MCF 10A (cell line): Measurements from ENCODE around the gene KIAA1614. TPM values are rescaled to one million over a fixed set of nuclear protein-coding genes. Genes with fewer than 3 reads are reported as not detected.

Experiments used
- BruUV-seq: library from RNA; stranded (reverse); fragments of 400-500 nt; replicated peaks from 2 replicates; lab custom pipeline; 2021; lab: Mats Ljungman, UMichigan
- CTCF ChIA-PET: fragments of 300-600 bp; sonication (Branson Sonifier 250); formaldehyde crosslinking; extraction: SDS; loops from one replicate; lab custom pipeline; 2021; ENCODE audit warnings: antibody characterized with exemption, inconsistent platforms; lab: Yijun Ruan, JAX
- POLR2A ChIA-PET: fragments of 300-600, 350-650 bp; sonication (Branson Sonifier 250); formaldehyde crosslinking; extraction: SDS; loops from one replicate; lab custom pipeline; 2020; ENCODE audit warnings: antibody characterized with exemption, inconsistent platforms; lab: Yijun Ruan, JAX
- DNase-seq: peaks from one replicate; pipeline ENCODE4 v3.0.0-alpha.2; 2018; ENCODE audit not compliant: unreplicated experiment
- H3K27ac Mint-ChIP-seq: one replicate; pipeline ENCODE4 v1.8.0; 2022; ENCODE audit warnings: mild to moderate bottlenecking, low read depth, mixed read lengths; ENCODE audit not compliant: unreplicated experiment
- H3K27me3 Mint-ChIP-seq: one replicate; pipeline ENCODE4 v1.8.0; 2022; ENCODE audit warnings: mixed read lengths; ENCODE audit not compliant: insufficient read depth, unreplicated experiment
- H3K36me3 Mint-ChIP-seq: one replicate; pipeline ENCODE4 v1.8.0; 2022; ENCODE audit warnings: mild to moderate bottlenecking, moderate library complexity, mixed read lengths; ENCODE audit not compliant: insufficient read depth, unreplicated experiment
- H3K4me1 Mint-ChIP-seq: one replicate; pipeline ENCODE4 v1.8.0; 2022; ENCODE audit warnings: mixed read lengths; ENCODE audit not compliant: insufficient read depth, unreplicated experiment
- H3K4me3 Mint-ChIP-seq: one replicate; pipeline ENCODE4 v1.8.0; 2022; ENCODE audit warnings: mild to moderate bottlenecking, moderate library complexity, mixed read lengths; ENCODE audit not compliant: unreplicated experiment
- H3K9me3 Mint-ChIP-seq: one replicate; pipeline ENCODE4 v1.8.0; 2022; ENCODE audit warnings: mixed read lengths; ENCODE audit not compliant: unreplicated experiment
- intact Hi-C: fragments of 100-400 bp; cut with micrococcal nuclease; formaldehyde crosslinking; loops from 2 replicates; pipeline ENCODE4 v1.14.1; 2022
- total RNA-seq: library from RNA; stranded (reverse); gene quantifications from 2 replicates; pipeline ENCODE4 v1.2.3, GENCODE V29; 2022
- TF ChIP-seq, protein P1 (sequence below): fragments of 200-600 bp; IDR thresholded peaks from one replicate; pipeline ENCODE4 v1.8.0; 2022; ENCODE audit warnings: antibody characterized with exemption, mild to moderate bottlenecking; ENCODE audit not compliant: unreplicated experiment

The KIAA1614 gene
- total RNA-seq, 1 experiment from 2014 or later, result 1.1 TPM

DNA sequence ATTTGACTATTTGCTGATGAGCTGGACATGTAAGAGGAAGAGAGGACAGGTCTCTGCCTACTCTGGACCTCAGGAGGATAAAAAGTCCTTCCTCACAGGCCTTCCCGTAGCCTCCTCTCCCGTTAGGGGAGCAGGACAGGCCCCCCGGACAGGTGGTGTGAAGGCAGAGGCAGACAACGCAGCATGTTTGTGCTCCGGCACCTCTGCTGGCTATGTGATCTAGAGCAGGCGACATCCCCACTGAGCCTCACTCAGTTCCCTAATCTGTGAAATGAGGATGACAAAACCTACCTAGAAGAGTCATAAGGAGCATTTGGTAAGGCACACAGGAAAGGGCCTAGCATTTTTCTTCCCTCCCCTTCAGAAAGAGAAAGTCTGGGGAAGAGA is 34.8 kb downstream of the KIAA1614 start:
- Mint-ChIP-seq H3K36me3 (peaks cover 6% of the 10 kb centered on the region), H3K4me3 (no peak overlapping the region), H3K27me3 (no peaks in the 10 kb centered on the region), H3K9me3 (no peaks in the 10 kb centered on the region), H3K27ac (no peak overlapping the region), H3K4me1 (peaks cover 10% of the 10 kb centered on the region)
- CTCF ChIA-PET, result interaction anchor here (0.6 to 1.0 kb wide), 2 partner anchors 208 to 476 kb away, joined by 4 read pairs; no protein-coding TSS in a partner anchor
- POLR2A ChIA-PET, result no interaction called here
- no TSS peak for BruUV-seq
- intact Hi-C loops, result no loop called here
- no peak for DNase-seq
- TF ChIP-seq, protein P1, sequence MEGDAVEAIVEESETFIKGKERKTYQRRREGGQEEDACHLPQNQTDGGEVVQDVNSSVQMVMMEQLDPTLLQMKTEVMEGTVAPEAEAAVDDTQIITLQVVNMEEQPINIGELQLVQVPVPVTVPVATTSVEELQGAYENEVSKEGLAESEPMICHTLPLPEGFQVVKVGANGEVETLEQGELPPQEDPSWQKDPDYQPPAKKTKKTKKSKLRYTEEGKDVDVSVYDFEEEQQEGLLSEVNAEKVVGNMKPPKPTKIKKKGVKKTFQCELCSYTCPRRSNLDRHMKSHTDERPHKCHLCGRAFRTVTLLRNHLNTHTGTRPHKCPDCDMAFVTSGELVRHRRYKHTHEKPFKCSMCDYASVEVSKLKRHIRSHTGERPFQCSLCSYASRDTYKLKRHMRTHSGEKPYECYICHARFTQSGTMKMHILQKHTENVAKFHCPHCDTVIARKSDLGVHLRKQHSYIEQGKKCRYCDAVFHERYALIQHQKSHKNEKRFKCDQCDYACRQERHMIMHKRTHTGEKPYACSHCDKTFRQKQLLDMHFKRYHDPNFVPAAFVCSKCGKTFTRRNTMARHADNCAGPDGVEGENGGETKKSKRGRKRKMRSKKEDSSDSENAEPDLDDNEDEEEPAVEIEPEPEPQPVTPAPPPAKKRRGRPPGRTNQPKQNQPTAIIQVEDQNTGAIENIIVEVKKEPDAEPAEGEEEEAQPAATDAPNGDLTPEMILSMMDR, result no peak

DNA sequence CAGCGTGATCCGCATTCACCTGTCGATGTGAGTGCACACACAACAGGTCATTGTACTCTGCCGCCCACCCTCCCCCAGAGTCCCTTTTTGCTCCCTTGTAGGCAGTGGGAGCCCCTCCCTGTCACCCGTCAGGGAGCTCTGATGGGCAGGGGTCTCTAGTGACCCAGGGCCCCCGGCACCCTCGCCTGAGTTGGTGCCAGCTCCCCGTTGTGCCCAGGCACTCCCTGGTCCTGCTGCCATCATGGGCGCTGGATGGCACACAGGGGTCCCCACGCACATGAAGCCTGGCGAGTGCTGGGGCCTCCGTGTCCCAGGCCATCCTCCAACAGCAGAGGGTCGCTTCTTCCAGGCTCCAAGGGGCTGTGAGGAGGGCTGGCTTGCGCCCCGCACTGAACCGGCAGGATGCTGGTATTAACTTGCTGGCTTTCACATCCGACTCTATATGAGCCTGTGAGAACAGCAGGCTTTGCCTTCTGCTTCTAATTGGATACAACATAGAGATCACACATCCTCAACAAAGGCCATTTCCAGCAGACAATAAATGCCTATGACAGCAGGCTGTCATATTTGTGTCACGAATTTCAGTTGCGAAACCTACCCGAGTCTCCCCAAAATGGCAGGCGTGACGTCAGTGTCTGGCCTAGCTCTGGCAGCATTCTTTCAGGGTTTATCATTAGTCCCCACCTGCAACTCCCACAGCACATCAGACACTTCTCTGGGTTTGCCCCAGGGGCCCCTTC is 35.4 kb downstream of the KIAA1614 start:
- H3K4me1 Mint-ChIP-seq, result peaks cover 11% of the 10 kb centered on the region
- ChIA-PET CTCF (interaction anchor here (1.0 kb wide), 1 partner anchor 208 kb away, joined by 4 read pairs; no protein-coding TSS in a partner anchor), POLR2A (no interaction called here)
- no peak overlapping the region for H3K4me3 Mint-ChIP-seq
- TF ChIP-seq, protein P1, result no peak
- no TSS peak for BruUV-seq
- no peaks in the 10 kb centered on the region for H3K9me3 Mint-ChIP-seq
- peak; percentile 67 for DNase-seq
- peaks cover 6% of the 10 kb centered on the region for H3K36me3 Mint-ChIP-seq
- H3K27me3 Mint-ChIP-seq, result no peaks in the 10 kb centered on the region
- intact Hi-C loops, result no loop called here
- H3K27ac Mint-ChIP-seq, result peak overlapping the region; percentile 16

DNA sequence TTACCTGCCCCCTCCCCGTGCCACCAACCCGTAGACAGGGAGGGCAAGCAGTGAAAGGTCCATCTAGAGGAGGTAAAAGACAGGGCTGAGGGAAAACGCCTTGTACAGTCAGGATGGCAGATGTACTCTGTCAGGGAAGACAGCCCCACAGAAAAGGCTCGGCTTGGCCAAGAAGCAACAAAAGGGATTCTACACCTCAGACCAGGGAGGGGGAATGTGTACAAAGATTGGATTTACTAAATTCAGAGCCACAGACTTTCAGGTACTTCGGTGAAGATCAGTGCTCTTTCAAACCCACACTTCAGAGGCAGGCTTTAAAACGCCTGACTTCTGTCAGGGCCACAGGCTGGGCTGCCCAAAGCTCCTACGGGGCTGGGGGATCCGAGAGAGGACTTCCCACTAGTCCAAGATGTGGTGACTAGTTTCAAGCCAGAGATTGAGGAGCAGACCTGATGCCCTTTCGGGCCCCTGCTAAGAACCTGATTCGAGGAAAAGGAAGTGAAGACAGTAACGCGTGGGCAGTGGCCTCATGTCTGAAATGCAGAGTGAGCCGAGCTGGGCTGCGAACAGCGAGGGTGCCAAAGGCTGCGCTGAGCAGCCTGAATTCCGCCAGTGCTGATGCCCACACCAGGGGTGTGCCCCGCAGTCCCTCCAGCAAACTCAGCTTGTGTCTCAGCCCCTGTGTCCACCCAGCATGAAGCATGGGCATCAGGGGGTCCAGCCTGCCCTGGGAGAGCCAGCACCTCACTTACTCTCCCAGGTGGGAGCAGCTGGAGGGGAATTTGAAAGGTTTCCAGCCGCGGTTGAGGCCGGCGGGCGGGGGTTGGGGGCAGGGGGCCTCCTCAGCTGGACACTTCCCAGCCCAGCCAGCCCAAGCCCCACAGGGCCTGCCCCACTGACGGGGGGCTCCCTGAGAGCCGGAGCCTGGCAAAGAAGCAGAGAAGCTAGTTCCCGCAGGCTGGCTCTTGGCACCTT is 36.2 kb downstream of the KIAA1614 start:
- no peak for DNase-seq
- Mint-ChIP-seq H3K4me1 (peaks cover 15% of the 10 kb centered on the region), H3K27me3 (no peaks in the 10 kb centered on the region), H3K4me3 (no peak overlapping the region), H3K9me3 (no peaks in the 10 kb centered on the region), H3K36me3 (peaks cover 6% of the 10 kb centered on the region), H3K27ac (peak overlapping the region; percentile 16)
- ChIA-PET POLR2A (interaction anchor here (1.0 kb wide), 1 partner anchor 73 kb away, joined by 3 read pairs; no protein-coding TSS in a partner anchor), CTCF (no interaction called here)
- BruUV-seq, result no TSS peak
- TF ChIP-seq, protein P1, result no peak
- intact Hi-C loops, result no loop called here

DNA sequence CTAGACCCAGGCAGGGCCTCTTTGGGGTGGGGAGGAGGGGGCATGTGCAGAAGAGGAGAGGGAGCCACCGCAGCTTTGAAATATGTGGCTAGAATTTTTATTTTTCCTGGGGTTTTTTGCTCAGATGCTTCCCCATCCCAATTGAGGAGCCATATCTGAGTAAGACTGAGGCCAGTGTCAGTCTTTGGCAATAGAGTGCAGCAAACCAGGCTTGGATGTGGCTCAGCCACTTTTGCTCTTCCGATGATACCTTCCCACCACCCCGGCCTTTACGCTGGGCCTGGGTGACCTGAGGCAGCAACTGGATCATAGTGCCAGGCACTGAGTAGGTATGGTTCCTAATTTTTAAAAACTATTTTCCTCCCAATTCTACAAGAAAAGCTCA is 36.9 kb downstream of the KIAA1614 start:
- H3K27ac Mint-ChIP-seq, result no peak overlapping the region

More for the DNA sequence above, 36.9 kb downstream of the KIAA1614 start:
- Mint-ChIP-seq H3K36me3 (peaks cover 6% of the 10 kb centered on the region), H3K9me3 (no peaks in the 10 kb centered on the region), H3K4me1 (peaks cover 15% of the 10 kb centered on the region), H3K4me3 (no peak overlapping the region), H3K27me3 (no peaks in the 10 kb centered on the region)
- intact Hi-C loops, result no loop called here
- ChIA-PET POLR2A (interaction anchor here (1.0 kb wide), 1 partner anchor 73 kb away, joined by 3 read pairs; no protein-coding TSS in a partner anchor), CTCF (interaction anchor here (0.8 kb wide), 1 partner anchor 186 kb away, joined by 3 read pairs; no protein-coding TSS in a partner anchor)
- BruUV-seq, result no TSS peak
- DNase-seq, result no peak
- TF ChIP-seq, protein P1, result no peak
